ENCODE measurements around the gene NHSL2.
"Not testable (repeated sequence)": the region's sequence is repeated elsewhere in the genome, so short reads cannot be mapped to it uniquely, and the experiment has no call there.

Gene NHSL2

GRCh38 chrX:72045552-72046277 lies 135.1 kb downstream of the NHSL2 start:
- DNase-seq, result no peak

- no peak for DNase-seq
Observed at GRCh38 chrX:72046447-72046846, 135.8 kb downstream of the NHSL2 start.

- no peak for DNase-seq
Observed at GRCh38 chrX:72048510-72049455, 138.1 kb downstream of the NHSL2 start.

- no peak for DNase-seq
Observed at GRCh38 chrX:72050011-72050410, 139.4 kb downstream of the NHSL2 start.

GRCh38 chrX:72051589-72051988 lies 140.9 kb downstream of the NHSL2 start:
- DNase-seq, result no peak

DNA sequence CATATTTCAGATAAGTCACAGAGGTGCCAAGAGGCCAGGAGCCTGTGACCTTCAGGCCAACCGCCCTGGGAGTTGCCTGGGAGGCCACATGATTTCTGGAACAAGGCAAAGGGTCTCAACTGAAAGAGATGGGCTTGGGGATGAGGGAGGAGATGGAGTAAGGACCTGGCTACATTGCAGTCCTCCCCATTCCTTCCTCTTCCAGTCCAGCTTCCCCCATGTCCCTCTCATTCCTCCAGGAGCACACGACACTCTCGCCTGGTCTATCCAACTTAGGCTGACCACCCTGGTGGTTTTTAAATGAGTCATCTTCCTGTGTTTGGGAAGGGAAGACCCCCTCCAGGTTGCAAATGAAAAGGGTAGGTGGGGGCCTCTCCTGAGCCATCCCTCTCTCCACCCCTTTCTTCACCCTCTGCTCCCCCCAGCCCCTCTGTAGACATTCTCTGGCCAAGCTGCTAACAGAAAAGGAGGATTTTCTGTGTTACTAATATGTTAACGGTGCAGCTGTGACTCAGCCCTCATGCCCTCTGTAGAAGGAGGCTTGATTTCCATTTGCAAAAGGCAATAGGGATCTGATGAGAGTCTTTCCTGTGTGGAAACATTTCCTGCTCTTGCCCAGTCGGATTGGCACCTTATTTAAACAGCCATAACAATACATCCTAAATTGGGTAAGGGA lies 141.9 kb downstream of the NHSL2 start:
- DNase-seq, result no peak

DNA sequence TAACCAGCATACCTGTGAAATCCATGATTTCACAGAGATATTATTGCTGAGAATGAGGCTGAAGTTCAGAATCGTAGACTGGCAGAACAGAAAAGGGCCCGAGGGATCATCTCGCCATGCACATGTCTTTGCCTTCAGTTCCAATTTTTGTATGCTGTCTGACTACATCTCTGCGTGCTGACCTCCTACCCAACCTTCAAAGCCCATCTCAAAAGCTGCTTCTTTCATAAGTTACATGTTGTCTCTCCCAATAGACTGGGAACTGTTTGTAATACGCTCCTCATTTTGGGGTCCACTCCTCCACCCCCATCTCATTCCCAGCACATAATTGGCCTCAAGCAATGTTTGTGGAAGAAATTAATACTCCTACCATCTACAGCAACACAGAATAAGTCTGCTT lies 142.9 kb downstream of the NHSL2 start:
- no peak for DNase-seq

DNA sequence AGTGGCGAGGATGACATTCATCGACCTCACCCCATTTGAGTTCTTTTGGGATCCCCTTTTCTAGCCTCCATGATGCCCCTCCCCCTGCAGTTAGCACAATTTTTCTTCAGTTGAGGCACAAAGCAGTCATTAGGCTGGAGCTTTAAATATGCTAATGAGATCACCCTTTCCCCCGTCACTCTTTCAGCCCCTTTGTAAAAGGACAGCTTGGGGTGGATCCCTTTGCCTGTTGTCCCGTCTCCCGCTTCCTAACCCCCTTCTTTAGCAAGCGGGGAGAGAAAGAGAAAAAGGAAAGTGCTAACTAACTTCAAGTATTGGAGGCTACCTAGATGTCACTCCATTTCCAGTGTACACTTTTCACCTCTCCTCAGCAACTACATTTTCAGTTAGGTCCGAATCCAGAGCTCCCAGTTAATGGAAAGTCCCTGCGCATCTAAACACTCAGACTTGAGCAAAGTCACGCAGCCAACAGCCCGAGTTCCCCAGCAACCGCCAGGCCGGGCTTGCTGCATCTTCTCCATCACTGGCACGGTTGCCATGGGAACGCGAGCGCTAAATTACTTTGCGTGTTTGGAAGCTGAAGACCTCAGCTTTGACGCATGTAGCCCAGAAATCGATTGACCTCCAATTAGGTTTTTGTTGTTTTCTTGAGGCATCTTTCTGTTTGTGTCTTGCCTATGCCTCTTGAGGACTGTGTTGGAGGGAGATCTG lies 144.3 kb downstream of the NHSL2 start:
- DNase-seq, result no peak

GRCh38 chrX:72057331-72057730 lies 146.7 kb downstream of the NHSL2 start:
- DNase-seq, result peak; percentile 14

DNA sequence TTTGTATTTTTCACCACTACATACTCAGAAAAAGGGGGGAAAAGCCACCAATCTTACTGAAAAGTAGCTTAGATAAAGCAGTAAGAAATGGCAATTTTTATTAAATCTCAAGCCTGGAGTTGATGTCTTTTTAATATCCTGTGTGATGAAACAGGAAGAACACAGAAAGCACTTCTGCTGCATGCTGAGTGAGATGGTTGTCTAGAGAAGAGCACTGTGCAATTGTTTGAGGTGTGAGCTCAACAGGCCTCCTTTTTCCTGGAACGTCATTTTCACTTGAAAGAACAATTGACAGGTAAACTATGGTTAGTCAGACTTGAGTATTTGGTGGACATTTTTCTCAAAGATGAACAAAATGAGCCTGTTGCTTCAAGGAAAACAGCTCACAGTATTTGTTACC lies 147.2 kb downstream of the NHSL2 start:
- peak; percentile 10 for DNase-seq

DNA sequence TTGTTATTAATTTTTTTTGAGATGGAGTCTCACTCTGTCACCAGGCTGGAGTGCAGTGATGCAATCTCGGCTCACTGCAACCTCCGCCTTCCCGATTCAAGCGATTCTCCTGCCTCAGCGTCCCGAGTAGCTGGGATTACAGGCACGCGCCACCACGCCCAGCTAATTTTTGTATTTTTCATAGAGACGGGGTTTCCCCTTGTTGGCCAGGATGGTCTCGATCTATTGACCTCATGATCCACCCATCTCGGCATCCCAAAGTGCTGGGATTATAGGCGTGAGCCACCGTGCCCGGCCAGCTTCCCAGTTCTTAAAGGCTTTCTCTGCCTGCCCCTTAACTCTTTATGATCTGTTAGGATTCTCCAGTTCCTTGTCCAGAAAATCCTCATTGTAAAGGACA lies 147.7 kb downstream of the NHSL2 start:
- not testable (repeated sequence) for DNase-seq

DNA sequence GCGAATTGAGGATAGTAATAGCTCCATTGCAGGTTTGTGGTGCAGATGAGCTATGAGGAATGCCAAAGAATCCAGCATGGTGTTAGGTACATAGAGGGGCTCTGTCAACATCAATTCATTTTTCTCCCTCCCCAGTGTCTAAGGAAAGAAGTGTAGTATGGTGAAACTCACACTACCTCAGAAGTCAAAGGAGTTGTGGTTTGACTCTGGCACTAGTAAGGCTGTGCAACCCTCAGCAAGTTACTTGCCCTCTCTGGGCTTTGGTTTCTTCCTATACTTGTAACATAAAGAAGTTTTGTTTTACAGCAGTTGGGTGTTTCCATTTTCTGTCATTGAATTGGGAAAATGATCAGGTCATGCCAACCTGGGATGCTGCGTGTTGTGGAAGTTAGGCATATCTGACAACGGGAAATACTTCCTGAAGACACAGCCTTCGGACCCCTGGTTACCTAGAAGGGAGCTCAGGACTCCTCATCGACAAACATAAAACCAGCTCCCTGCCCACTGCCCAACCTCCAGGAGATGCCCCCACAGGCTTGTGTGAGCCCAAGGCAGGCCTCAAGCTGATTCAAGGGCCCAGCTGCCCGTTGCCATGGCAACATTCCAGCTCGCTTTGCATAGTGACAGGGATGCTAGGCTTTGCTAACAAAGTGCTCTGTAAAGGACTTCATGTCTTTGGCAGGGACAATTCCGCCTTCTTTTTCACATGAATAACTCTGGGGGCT lies 149.7 kb downstream of the NHSL2 start:
- no peak for DNase-seq

GRCh38 chrX:72060921-72061490 lies 150.4 kb downstream of the NHSL2 start:
- DNase-seq, result no peak

- no peak for DNase-seq
Observed at GRCh38 chrX:72062916-72063315, 152.3 kb downstream of the NHSL2 start.

GRCh38 chrX:72069350-72070160 lies 158.9 kb downstream of the NHSL2 start:
- no peak for DNase-seq

GRCh38 chrX:72071213-72071612 lies 160.6 kb downstream of the NHSL2 start:
- no peak for DNase-seq

DNA sequence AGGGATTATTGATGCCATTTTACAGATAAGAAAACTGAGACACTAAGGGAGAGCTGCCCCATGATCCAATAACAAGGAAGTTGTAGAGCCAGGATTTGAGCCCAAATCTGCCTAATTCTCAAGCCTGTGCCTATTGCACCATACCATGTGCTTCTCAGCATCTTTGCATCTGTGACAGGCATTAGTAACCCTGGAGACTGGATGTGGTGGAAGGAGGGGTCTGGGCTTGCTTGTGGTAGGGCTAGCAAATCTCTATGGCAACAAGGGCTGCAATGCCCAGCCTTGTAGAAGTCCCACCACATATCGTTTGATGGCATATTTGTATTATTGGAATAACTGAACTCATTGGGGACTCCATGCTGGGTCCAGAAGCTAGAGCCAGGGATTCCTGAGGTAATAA lies 163.0 kb downstream of the NHSL2 start:
- no peak for DNase-seq

- DNase-seq, result no peak
Observed at GRCh38 chrX:72078411-72078810, 167.8 kb downstream of the NHSL2 start.

DNA sequence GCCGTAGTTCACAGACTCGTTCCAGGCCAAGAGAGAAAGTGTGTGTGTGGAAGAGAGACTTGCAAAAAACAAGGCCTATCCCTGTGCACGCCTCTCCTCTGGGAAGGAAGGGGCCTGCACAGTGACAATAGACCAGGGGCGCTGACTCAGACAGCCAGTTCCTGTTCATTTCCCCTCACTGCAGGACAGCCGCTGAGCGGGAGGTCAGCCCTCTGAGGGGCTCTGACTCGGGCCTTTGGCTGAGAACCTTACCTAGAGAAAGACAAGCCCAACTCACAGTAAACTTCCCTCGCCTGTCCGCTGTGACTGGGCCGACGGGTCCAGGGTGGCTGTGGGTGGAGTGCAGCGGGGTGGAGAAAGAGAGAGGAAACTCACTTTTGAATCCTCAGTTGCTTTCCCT lies 169.0 kb downstream of the NHSL2 start:
- DNase-seq, result no peak

GRCh38 chrX:72080150-72080549 lies 169.5 kb downstream of the NHSL2 start:
- DNase-seq, result no peak

- no peak for DNase-seq
Observed at GRCh38 chrX:72080800-72081199, 170.2 kb downstream of the NHSL2 start.
